Subcutaneous adipose tissue (tissue), 4 donors: Measurements from ENCODE around the gene SC5D. TPM values are rescaled to one million over a fixed set of nuclear protein-coding genes. Genes with fewer than 3 reads are reported as not detected.

ENCODE experiments used
- total RNA-seq, 4 donors: library from RNA; depleted of rRNA; stranded (reverse); fragments of >200 nt; gene quantifications; one replicate each; pipeline ENCODE4 v1.1.0, GENCODE V29; 2016

The SC5D gene
- total RNA-seq, 4 donors from 2014 or later, result 12.2 to 42.1 (median 26.3) TPM

Other genes starting within 250 kb of the SC5D start
- gene TECTA, start 191.5 kb upstream of the SC5D start, total RNA-seq, result 1 to 10 TPM in 1 of 4 donors, under 1 TPM in 3; 0.49 to 1.4 (median 0.71) TPM
- gene SORL1, start 159.5 kb downstream of the SC5D start, total RNA-seq, result 10 to 100 TPM in 1 of 4 donors, 1 to 10 TPM in 3; 4.2 to 10.7 (median 6.6) TPM